ENCODE results near the gene LGI2.
"Not testable (repeated sequence)": the region's sequence is repeated elsewhere in the genome, so short reads cannot be mapped to it uniquely, and the experiment has no call there.

Gene LGI2

GRCh38 chr4:25030277-25031076 is at the start of gene LGI2:
LGI2 (minus strand) TSS chr4:25030946; CDS start chr4:25030693, 253 bp downstream.
- peak; percentile 66 for DNase-seq

GRCh38 chr4:25078523-25078922 is 47.8 kb upstream of the LGI2 start:
- DNase-seq = no peak

- no peak for DNase-seq
Observed at GRCh38 chr4:25076625-25077398, 46.1 kb upstream of the LGI2 start.

- no peak for DNase-seq
Observed at GRCh38 chr4:25075851-25076250, 45.1 kb upstream of the LGI2 start.

GRCh38 chr4:25075129-25075528 is 44.4 kb upstream of the LGI2 start:
- DNase-seq = no peak

- DNase-seq = no peak
Observed at GRCh38 chr4:25070545-25070944, 39.8 kb upstream of the LGI2 start.

GRCh38 chr4:25069014-25069413 is 38.3 kb upstream of the LGI2 start:
- DNase-seq = no peak

- no peak for DNase-seq
Observed at GRCh38 chr4:25068386-25068785, 37.6 kb upstream of the LGI2 start.

GRCh38 chr4:25065932-25066590 is 35.3 kb upstream of the LGI2 start:
- DNase-seq = no peak

- DNase-seq = no peak
Observed at GRCh38 chr4:25065431-25065858, 34.7 kb upstream of the LGI2 start.

GRCh38 chr4:25064447-25064846 is 33.7 kb upstream of the LGI2 start:
- DNase-seq = not testable (repeated sequence)

- DNase-seq = no peak
Observed at GRCh38 chr4:25063116-25063515, 32.4 kb upstream of the LGI2 start.

- DNase-seq = no peak
Observed at GRCh38 chr4:25062098-25062497, 31.4 kb upstream of the LGI2 start.

GRCh38 chr4:25061602-25062001 is 30.9 kb upstream of the LGI2 start:
- DNase-seq = no peak

- no peak for DNase-seq
Observed at GRCh38 chr4:25060963-25061340, 30.2 kb upstream of the LGI2 start.

GRCh38 chr4:25060241-25060962 is 29.7 kb upstream of the LGI2 start:
- DNase-seq = no peak

GRCh38 chr4:25059791-25060190 is 29.0 kb upstream of the LGI2 start:
- DNase-seq = no peak

- DNase-seq = no peak
Observed at GRCh38 chr4:25058796-25059195, 28.1 kb upstream of the LGI2 start.

- no peak for DNase-seq
Observed at GRCh38 chr4:25057299-25057698, 26.6 kb upstream of the LGI2 start.

GRCh38 chr4:25052037-25052436 is 21.3 kb upstream of the LGI2 start:
- not testable (repeated sequence) for DNase-seq

GRCh38 chr4:25051534-25051933 is 20.8 kb upstream of the LGI2 start:
- no peak for DNase-seq

GRCh38 chr4:25050370-25051078 is 19.8 kb upstream of the LGI2 start:
- DNase-seq = no peak

Data from right forelimb (tissue), 1 donor.